ENCODE measurements around the gene NIM1K.

Gene NIM1K

GRCh38 chr5:43191740-43192557 lies at the start of gene NIM1K:
TSS of gene NIM1K (plus strand) at chr5:43192225. CDS start at chr5:43245776, 53,551 bp downstream.
- WGBS (ENCODE audit: insufficient coverage, insufficient read length): no CpG with 5 or more reads among the region's 64 CpGs

DNA sequence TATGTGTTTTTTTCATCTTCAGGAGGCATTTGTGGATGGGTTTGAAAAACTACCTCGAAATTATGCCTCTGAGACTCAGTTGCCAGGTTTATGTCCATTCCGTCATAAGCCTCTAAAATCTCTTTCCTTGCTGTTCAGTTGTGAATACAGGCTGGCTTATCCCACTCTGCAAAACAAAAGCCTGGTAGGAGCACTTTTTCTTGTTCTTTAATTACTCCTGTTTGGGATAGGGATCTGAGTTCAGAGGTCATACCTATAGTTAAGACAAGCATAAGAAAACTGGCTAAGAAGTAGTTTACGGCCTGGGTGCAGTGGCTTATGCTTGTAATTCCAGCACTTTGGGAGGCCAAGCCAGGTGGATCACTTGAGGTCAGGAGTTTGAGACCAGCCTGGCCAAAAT lies 47.0 kb upstream of the NIM1K start:
- DNase-seq (ENCODE audit: low read depth, low spot score): no peak
- Histone ChIP-seq H3K4me3 (ENCODE audit: low read length) (no peak overlapping the region), H3K9me3 (ENCODE audit: control insufficient read depth, insufficient read depth, low read length) (no peaks in the 10 kb centered on the region), H3K27ac (ENCODE audit: low read length) (no peak overlapping the region), H3K36me3 (ENCODE audit: control insufficient read depth, insufficient read depth, low read length) (peaks cover 3% of the 10 kb centered on the region; the same call in 1 of the 2 replicates), H3K4me1 (ENCODE audit: control insufficient read depth, insufficient read depth, low read length) (no peaks in the 10 kb centered on the region), H3K27me3 (ENCODE audit: control insufficient read depth, insufficient read depth, low read length) (no peaks in the 10 kb centered on the region)
- no CpG with 5 or more reads among the region's 3 CpGs for WGBS (ENCODE audit: insufficient coverage, insufficient read length)

More at GRCh38 chr5:43191740-43192557, at the start of gene NIM1K:
- H3K27me3 ChIP-seq (ENCODE audit: control insufficient read depth, insufficient read depth, low read length): peaks cover 21% of the 10 kb centered on the region
- H3K9me3 ChIP-seq (ENCODE audit: control insufficient read depth, insufficient read depth, low read length): no peaks in the 10 kb centered on the region
- H3K36me3 ChIP-seq (ENCODE audit: control insufficient read depth, insufficient read depth, low read length): no peaks in the 10 kb centered on the region
- H3K27ac ChIP-seq (ENCODE audit: low read length): no peak within 1 kb of the TSS
- H3K4me3 ChIP-seq (ENCODE audit: low read length): peak within 1 kb of the TSS; percentile 36; the same call in 1 of the 2 replicates
- peaks cover 7% of the 10 kb centered on the region for H3K4me1 ChIP-seq (ENCODE audit: control insufficient read depth, insufficient read depth, low read length)
- DNase-seq (ENCODE audit: low read depth, low spot score): no peak

GRCh38 chr5:43146958-43147357 lies 45.1 kb upstream of the NIM1K start:
- DNase-seq (ENCODE audit: low read depth, low spot score): no peak
- Histone ChIP-seq H3K4me3 (ENCODE audit: low read length) (no peak overlapping the region), H3K4me1 (ENCODE audit: control insufficient read depth, insufficient read depth, low read length) (no peaks in the 10 kb centered on the region), H3K9me3 (ENCODE audit: control insufficient read depth, insufficient read depth, low read length) (no peaks in the 10 kb centered on the region), H3K27ac (ENCODE audit: low read length) (no peak overlapping the region), H3K36me3 (ENCODE audit: control insufficient read depth, insufficient read depth, low read length) (no peaks in the 10 kb centered on the region; the same call in 1 of the 2 replicates), H3K27me3 (ENCODE audit: control insufficient read depth, insufficient read depth, low read length) (no peaks in the 10 kb centered on the region)
- no CpG with 5 or more reads among the region's 1 CpG for WGBS (ENCODE audit: insufficient coverage, insufficient read length)

GRCh38 chr5:43148417-43148816 lies 43.6 kb upstream of the NIM1K start:
- no peaks in the 10 kb centered on the region for H3K9me3 ChIP-seq (ENCODE audit: control insufficient read depth, insufficient read depth, low read length)
- DNase-seq (ENCODE audit: low read depth, low spot score): no peak
- no peak overlapping the region for H3K27ac ChIP-seq (ENCODE audit: low read length)
- no peak overlapping the region for H3K4me3 ChIP-seq (ENCODE audit: low read length)
- no peaks in the 10 kb centered on the region; the same call in 1 of the 2 replicates for H3K36me3 ChIP-seq (ENCODE audit: control insufficient read depth, insufficient read depth, low read length)
- no peaks in the 10 kb centered on the region for H3K4me1 ChIP-seq (ENCODE audit: control insufficient read depth, insufficient read depth, low read length)
- no peaks in the 10 kb centered on the region for H3K27me3 ChIP-seq (ENCODE audit: control insufficient read depth, insufficient read depth, low read length)
- no CpG with 5 or more reads among the region's 1 CpG for WGBS (ENCODE audit: insufficient coverage, insufficient read length)

- Histone ChIP-seq H3K36me3 (ENCODE audit: control insufficient read depth, insufficient read depth, low read length) (no peaks in the 10 kb centered on the region; the same call in 1 of the 2 replicates), H3K4me1 (ENCODE audit: control insufficient read depth, insufficient read depth, low read length) (no peaks in the 10 kb centered on the region), H3K27ac (ENCODE audit: low read length) (no peak overlapping the region), H3K4me3 (ENCODE audit: low read length) (no peak overlapping the region), H3K27me3 (ENCODE audit: control insufficient read depth, insufficient read depth, low read length) (no peaks in the 10 kb centered on the region), H3K9me3 (ENCODE audit: control insufficient read depth, insufficient read depth, low read length) (no peaks in the 10 kb centered on the region)
- no peak for DNase-seq (ENCODE audit: low read depth, low spot score)
- WGBS (ENCODE audit: insufficient coverage, insufficient read length): no CpG with 5 or more reads among the region's 7 CpGs
Observed at GRCh38 chr5:43149231-43149630, 42.8 kb upstream of the NIM1K start.

- Histone ChIP-seq H3K27me3 (ENCODE audit: control insufficient read depth, insufficient read depth, low read length) (no peaks in the 10 kb centered on the region), H3K27ac (ENCODE audit: low read length) (no peak overlapping the region), H3K9me3 (ENCODE audit: control insufficient read depth, insufficient read depth, low read length) (no peaks in the 10 kb centered on the region), H3K4me3 (ENCODE audit: low read length) (no peak overlapping the region), H3K4me1 (ENCODE audit: control insufficient read depth, insufficient read depth, low read length) (no peaks in the 10 kb centered on the region), H3K36me3 (ENCODE audit: control insufficient read depth, insufficient read depth, low read length) (no peaks in the 10 kb centered on the region)
- DNase-seq (ENCODE audit: low read depth, low spot score): no peak
- WGBS (ENCODE audit: insufficient coverage, insufficient read length): no CpG with 5 or more reads among the region's 2 CpGs
Observed at GRCh38 chr5:43150075-43150474, 42.0 kb upstream of the NIM1K start.

GRCh38 chr5:43150748-43151147 lies 41.3 kb upstream of the NIM1K start:
- H3K4me3 ChIP-seq (ENCODE audit: low read length): no peak overlapping the region
- H3K36me3 ChIP-seq (ENCODE audit: control insufficient read depth, insufficient read depth, low read length): no peaks in the 10 kb centered on the region
- DNase-seq (ENCODE audit: low read depth, low spot score): no peak
- H3K4me1 ChIP-seq (ENCODE audit: control insufficient read depth, insufficient read depth, low read length): no peaks in the 10 kb centered on the region
- no peaks in the 10 kb centered on the region for H3K9me3 ChIP-seq (ENCODE audit: control insufficient read depth, insufficient read depth, low read length)
- WGBS (ENCODE audit: insufficient coverage, insufficient read length): no CpG with 5 or more reads among the region's 2 CpGs
- no peaks in the 10 kb centered on the region for H3K27me3 ChIP-seq (ENCODE audit: control insufficient read depth, insufficient read depth, low read length)
- no peak overlapping the region for H3K27ac ChIP-seq (ENCODE audit: low read length)

DNA sequence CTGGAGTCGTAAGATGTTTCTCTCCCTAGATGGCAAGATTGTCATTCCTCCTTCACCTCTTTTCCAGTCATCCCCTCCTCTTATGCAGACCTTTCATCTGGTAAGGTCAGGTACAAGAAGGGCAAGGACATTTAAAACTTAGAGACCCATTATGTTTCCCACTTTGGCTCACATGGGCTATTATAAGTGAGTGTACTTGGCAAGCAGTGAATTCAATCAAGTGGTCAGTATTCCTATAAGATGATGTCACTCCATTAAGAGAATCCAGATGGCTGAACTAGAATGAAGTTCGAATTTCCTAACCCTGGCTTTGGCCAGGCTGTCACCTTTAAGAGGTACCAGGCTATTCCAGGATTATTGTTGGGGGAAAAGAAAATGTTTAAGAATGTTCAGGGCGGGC lies 39.1 kb upstream of the NIM1K start:
- Histone ChIP-seq H3K9me3 (ENCODE audit: control insufficient read depth, insufficient read depth, low read length) (no peaks in the 10 kb centered on the region), H3K4me3 (ENCODE audit: low read length) (no peak overlapping the region), H3K27me3 (ENCODE audit: control insufficient read depth, insufficient read depth, low read length) (no peaks in the 10 kb centered on the region), H3K27ac (ENCODE audit: low read length) (no peak overlapping the region), H3K4me1 (ENCODE audit: control insufficient read depth, insufficient read depth, low read length) (peaks cover 1% of the 10 kb centered on the region; the same call in 1 of the 2 replicates), H3K36me3 (ENCODE audit: control insufficient read depth, insufficient read depth, low read length) (no peaks in the 10 kb centered on the region)
- no CpG with 5 or more reads among the region's 3 CpGs for whole genome bisulfite sequencing (ENCODE audit: insufficient coverage, insufficient read length)
- DNase-seq (ENCODE audit: low read depth, low spot score): no peak

DNA sequence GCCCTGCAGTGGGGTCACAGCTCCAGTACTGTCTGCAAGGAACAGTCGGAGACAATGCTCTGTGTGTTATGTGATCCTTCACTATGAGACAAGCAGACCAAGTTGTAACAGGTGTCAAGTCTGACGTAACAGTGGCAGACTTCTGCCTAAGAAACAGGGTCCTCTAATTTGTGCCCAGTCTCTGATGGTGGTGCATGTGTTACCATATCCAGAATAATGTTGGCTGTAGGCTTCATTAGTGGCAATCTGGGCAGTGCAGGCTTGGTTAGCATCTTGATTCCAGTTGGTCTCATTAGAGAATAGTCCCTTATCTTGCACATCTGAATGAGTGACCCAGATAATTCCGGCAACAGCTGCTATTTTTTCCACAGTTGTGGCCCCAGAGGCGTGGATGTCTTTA lies 37.6 kb upstream of the NIM1K start:
- DNase-seq (ENCODE audit: low read depth, low spot score): no peak
- H3K4me1 ChIP-seq (ENCODE audit: control insufficient read depth, insufficient read depth, low read length): peaks cover 1% of the 10 kb centered on the region; the same call in 1 of the 2 replicates
- no peak overlapping the region for H3K27ac ChIP-seq (ENCODE audit: low read length)
- H3K36me3 ChIP-seq (ENCODE audit: control insufficient read depth, insufficient read depth, low read length): no peaks in the 10 kb centered on the region
- WGBS (ENCODE audit: insufficient coverage, insufficient read length): no CpG with 5 or more reads among the region's 4 CpGs
- H3K27me3 ChIP-seq (ENCODE audit: control insufficient read depth, insufficient read depth, low read length): no peaks in the 10 kb centered on the region
- no peak overlapping the region for H3K4me3 ChIP-seq (ENCODE audit: low read length)
- no peaks in the 10 kb centered on the region for H3K9me3 ChIP-seq (ENCODE audit: control insufficient read depth, insufficient read depth, low read length)

- no peak for DNase-seq (ENCODE audit: low read depth, low spot score)
- Histone ChIP-seq H3K9me3 (ENCODE audit: control insufficient read depth, insufficient read depth, low read length) (no peaks in the 10 kb centered on the region), H3K4me1 (ENCODE audit: control insufficient read depth, insufficient read depth, low read length) (peaks cover 1% of the 10 kb centered on the region; the same call in 1 of the 2 replicates), H3K27me3 (ENCODE audit: control insufficient read depth, insufficient read depth, low read length) (no peaks in the 10 kb centered on the region), H3K4me3 (ENCODE audit: low read length) (no peak overlapping the region), H3K36me3 (ENCODE audit: control insufficient read depth, insufficient read depth, low read length) (no peaks in the 10 kb centered on the region), H3K27ac (ENCODE audit: low read length) (no peak overlapping the region)
- no CpG with 5 or more reads among the region's 4 CpGs for WGBS (ENCODE audit: insufficient coverage, insufficient read length)
Observed at GRCh38 chr5:43155394-43156096, 36.5 kb upstream of the NIM1K start.

Data from iPS DF 6.9 (cell line).